ENCODE data around the gene GP5. TPM values are rescaled to one million over a fixed set of nuclear protein-coding genes. Genes with fewer than 3 reads are reported as not detected.

GP5 gene
- total RNA-seq, 1 donor from 2014 or later = 1.9 TPM

DNA sequence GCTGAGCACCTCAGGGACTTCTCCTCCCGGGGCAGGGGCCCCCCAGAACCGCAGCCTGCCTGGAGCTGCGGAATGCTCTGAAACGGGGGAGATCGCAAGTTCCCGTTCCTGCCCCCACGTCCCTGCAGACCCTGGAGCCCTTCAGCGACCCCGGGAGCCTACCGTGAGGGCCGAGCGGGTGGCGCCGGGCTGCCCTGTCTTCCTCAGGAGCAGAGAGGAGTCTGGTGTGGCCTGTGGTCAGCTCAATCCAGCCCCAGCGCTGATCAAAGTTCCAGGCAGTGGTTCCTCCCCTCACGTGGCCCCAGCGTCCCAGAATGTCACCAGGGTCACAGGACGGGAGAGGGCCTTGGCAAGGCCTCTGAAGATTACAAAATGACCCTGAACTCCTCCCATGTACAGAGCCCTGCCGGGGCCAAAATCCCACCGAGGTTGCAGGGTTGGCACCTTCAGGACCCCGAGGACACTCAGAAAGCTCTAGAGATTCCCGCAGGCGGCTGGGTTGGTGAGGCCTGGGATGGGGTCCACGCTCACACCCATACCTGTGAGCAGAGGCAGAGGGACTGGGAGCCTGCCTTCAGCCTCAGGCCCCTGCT is 47.9 kb downstream of the GP5 start, which contains the start of gene CPN2:
TSS of gene CPN2 (minus strand) at position 249 of the 593 bp plus-strand sequence. CDS start 8,626 bp downstream, outside the sequence.
- intact Hi-C loops (cut with micrococcal nuclease) = no loop called here

DNA sequence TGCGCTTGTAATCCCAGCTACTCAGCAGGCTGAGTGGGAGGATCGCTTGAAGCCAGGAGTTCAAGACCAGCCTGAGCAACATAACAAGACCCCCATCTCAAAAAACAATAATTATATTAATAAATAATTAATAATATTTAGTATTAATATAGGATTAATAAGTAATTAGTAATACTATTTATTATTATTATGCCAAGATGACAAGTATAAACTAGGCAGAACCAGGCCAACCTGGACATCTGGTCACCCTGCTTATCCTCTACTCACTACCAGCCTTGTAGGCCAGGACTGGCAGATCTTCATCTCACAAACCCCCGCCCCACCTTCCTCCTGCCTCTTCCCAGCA is 48.4 kb downstream of the GP5 start:
- intact Hi-C loops (cut with micrococcal nuclease) = no loop called here

DNA sequence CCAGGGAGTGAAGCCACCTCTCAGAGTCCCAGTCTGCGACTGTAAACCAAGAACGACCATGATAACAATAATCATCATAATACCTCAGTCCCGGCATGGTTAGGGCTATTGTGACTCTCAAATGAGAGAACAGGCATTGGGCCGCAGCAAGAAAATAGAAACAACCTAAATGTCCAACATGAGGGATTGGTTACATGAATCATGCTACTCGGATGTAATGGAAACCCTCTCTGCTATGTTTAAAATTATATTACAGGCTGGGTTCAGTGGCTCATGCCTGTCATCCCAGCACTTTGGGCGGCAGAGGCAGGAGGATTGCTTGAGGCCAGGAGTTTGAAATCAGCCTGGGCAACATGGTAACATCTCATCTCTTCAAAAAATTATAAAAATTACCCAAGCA is 50.7 kb downstream of the GP5 start:
- intact Hi-C loops (cut with micrococcal nuclease) = loop anchor here (10.0 kb wide), 1 partner anchor 1884 kb away; no protein-coding TSS in a partner anchor

DNA sequence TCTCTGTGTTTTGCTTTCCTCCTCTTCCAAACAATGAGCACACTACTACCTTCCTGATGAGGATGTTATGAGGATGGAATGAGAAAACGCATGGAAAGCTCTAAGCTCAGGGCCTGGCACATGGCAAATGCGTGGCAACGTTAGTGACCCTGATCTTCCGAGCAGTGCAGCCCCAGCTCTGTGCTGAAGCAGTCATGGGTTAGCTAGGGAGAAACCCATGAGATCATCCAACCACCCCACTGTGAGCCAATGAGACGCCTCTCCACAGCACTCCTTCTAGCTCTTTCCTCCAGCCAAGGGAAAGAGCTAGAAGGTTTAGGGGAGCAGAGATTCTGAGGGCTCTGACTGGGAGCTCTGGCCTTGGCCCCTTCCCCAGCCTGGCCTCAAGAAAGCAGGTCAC is 52.4 kb downstream of the GP5 start:
- intact Hi-C loops (cut with micrococcal nuclease) = loop anchor here (10.0 kb wide), 1 partner anchor 1882 kb away; no protein-coding TSS in a partner anchor

DNA sequence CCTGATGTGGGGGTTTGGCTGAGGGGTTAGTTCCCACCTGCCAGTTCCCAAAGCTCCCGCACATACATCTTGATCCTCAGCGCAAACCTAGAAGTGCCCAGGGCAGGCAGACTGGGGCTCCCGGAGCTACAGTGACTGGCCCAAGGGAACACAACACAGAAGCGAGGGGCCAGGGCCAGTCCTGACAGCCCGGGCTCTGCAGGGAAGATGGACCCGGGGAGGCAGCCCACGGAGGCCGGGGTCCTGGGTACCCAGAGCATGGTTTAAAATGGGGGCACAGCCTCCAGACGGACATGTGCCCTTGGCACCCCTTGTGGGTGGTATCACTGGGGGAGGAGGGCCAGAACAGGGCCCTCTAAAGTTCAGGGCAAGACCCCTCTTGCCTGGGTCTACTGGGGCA is 53.0 kb downstream of the GP5 start:
- intact Hi-C loops (cut with micrococcal nuclease) = loop anchor here (10.0 kb wide), 1 partner anchor 1881 kb away; no protein-coding TSS in a partner anchor

Other genes with a start within 250 kb of the GP5 start
- gene CPN2, start 47.9 kb downstream of the GP5 start, total RNA-seq = not detected in 2 replicates
- not detected in 2 replicates for gene LRRC15, start 29.5 kb downstream of the GP5 start, total RNA-seq
- gene ATP13A3, start 87.7 kb upstream of the GP5 start, total RNA-seq = 80.2 and 87.1 TPM in 2 replicates
- gene TMEM44, start 234.2 kb upstream of the GP5 start, total RNA-seq = 1.6 and 2.3 TPM in 2 replicates